HG03571 (cell line): ENCODE results near the gene LSAMP.
"Not testable (repeated sequence)": the region's sequence is repeated elsewhere in the genome, so short reads cannot be mapped to it uniquely, and the experiment has no call there.

Experiments used
- ATAC-seq: cut with Tn5 transposase; IDR thresholded peaks from one replicate; pipeline ENCODE4 v1.9.1; 2021; ENCODE audit not compliant: unreplicated experiment

The LSAMP gene

DNA sequence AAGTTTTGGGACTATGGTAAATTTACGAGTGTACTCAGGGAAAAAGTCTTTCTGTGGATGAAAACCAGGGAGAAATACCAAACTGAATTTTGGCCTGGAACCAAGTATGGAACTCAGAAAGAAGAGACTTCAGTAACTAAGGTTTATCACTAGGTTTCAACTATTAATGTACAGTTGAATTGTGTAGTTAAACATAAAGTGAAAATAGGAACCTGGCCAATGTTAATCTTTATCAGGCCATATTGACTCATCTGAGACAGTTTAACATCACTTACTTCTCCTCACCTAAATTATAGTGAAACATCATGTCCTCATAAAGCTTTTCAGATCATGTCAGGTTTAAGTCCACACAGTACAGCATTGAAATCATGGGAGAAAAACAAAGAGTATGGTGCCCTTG, 197.7 kb downstream of the LSAMP start:
- no peak for ATAC-seq

DNA sequence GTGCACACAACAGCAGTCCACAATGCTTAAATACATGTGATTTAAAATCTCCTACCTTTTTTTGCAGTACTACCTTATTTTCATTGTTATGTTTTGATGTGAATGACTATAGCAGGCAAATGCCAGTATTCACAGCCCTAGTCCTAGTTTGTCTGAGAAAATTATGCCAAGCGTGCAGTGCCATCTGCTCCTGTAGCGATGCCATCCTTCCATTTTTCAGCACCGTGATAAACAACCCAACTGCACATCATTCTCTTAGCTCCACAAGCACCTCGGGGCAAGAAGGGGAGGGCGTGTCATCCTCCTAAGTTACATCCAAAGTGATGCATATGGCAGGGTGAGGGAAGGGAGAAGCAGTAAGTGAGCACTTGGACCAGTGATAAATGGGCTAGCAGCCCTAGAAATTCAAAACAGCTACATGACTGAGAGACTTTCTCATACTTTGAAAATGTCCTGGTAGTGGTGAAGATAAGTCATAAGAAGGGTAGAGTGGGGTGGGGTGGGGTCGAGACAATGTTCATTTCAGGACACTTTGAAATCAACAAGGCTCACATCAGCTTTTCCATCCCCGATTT, 198.8 kb downstream of the LSAMP start:
- ATAC-seq = no peak

DNA sequence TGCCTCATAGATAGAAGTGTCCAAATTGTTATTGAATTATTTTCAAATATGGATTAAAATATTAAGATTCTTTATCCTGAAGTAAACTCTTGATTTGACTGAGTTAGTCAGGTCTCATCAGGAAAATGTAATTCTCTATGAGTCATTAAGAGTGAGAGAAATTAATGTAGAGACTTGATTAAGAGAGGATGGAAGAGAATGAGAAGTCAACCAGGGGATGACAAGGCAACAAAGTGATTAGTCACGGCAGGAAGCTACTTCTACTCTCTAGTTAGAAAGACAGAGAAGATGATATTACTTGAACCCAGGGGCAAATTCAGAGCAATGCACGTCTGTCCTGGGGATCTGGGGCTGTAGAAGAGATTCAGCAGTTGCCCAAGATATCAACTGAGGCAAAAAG, 202.5 kb downstream of the LSAMP start:
- ATAC-seq = no peak

DNA sequence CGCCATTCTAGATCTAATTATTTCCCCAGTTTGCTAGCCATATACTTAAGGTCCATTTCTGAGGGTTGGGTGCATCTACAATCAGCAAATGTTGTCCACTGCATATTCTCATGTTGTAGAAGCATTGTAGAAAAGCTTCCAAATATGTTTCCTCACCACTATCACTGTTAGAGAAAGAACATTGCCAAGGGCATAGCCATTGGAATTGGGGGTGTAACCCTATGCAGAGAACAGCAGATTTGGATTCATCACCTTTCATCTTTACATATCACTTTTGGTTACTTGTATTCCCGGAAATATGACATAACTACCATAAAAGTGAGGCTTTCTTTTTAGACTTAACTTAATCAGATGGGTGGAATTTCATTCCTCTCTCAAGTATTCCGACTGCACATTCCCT, 203.6 kb downstream of the LSAMP start:
- no peak for ATAC-seq

DNA sequence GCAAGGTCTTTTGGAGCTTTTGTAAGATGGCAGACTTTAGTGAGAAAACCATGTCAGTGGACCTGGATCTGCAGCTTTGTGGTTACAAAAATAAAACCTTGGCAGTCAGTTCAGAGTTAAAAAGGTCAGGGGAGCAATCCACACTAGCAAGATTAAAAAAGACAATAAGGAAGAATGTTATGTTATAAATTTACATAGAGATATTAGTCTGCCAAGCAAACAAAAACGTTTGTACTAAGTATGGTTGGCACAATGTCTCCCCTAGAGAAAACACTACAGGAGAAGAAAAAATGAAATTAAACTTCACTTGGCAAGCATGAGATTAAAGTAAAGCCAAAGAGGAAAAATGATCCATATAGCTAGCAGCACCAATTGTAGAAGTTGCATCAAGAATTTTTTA, 205.0 kb downstream of the LSAMP start:
- ATAC-seq = no peak

DNA sequence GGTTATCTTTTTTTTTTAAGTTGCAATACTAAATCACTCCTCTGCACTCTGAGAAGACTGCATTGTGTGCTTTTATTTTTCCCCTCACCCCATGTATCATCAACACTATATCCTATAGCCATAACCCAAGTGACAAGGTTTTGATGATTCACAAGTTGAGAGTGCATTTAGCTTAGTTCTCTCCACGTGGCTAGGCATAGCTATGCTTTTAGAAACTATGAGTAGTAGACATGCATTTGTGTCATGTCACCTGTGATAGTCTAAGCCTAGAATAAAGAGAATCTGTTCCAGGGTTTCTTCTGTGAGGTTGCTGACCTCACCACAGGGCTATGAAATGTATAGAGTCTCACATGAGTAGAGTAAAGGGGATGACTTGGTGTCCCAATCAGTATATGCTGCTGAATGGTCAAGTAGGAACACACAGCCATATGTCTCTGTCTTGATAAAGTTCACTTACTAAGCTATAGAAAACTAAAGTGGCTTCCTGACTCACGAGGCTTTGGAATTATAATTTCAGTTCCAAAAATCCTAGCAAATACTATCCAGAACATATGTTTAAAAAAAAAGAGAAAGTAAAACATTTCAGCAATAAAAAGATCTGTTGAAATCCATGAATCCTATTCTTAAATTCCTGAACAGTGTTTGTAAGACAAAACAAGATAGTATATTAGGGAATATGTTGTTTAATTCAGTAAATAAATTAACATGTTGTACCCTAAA, 206.3 kb downstream of the LSAMP start:
- ATAC-seq = no peak

DNA sequence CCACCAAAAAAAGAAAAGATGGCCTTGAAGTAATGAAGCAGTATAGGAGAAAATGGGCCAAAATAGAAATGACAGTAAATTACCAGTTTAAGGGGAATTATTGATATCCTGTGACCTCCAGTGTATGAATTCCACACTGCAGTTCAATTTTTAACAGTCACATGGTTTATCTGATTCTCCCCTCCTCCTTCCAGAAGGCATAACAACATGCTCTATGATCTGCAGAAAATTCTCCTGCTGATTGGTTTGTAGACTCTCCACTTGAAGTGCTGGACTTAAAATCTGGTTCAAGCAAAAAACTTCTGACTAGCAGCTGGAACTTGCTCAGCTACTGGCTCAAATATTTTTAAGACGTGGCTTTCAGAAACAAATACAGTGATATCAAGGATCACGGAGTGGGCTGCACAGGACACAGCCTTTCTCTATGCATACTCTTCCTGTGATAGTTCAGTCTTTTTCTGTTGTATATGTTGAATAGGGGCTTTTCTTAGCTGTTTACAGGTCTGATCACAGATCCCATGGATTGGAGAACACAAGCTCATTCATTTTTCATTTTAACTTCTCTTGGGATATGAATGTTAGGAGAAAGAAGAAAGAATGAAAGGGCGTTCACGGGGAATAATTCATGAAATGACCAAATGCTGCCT, 211.5 kb downstream of the LSAMP start:
- no peak for ATAC-seq

DNA sequence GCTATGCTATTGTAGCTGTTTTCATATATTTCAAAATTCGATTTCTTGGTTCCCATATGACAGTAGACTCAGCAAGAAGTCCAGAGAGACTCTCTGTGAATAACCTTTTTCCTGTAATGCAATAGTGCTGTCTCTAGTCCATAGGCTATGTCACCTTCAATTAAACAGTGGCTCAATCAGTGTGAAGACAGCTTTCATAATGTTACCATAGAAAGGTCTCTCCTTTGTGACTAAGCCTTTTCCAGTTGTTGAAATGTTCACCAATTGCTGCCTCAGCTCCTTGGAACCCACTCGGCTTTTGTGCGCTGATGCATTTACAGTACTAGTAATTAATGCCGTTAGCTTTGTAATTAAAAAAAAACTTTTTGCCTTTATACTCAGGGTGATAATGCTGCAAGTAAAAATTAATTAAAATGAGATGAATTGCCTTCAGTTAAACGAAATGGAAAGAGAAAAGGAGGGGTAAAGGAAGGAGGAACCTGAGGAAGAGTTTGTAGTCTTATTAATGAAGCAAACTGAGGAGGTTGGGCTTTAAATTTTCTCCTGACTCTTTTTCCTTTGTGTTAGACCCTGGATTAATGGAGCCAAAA, 214.8 kb downstream of the LSAMP start:
- no peak for ATAC-seq

DNA sequence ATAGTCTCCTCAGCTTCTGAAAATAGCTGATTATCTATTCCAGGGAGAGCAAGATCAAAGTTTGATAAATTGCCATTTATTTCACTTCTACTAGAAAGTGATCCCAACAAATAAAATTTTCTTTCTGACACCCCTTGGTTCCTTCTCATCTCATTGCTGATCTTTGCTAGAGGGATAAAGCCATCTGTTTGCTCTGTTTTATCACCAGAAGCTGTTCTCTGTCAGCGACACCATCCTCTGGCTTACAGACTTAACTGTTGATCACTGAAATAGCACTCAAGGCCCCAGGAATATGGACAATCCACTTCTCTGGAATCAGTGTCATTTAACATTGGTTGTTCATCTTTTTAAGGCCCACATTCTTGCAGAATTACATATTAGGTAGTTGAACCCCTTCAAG, 219.0 kb downstream of the LSAMP start:
- no peak for ATAC-seq

DNA sequence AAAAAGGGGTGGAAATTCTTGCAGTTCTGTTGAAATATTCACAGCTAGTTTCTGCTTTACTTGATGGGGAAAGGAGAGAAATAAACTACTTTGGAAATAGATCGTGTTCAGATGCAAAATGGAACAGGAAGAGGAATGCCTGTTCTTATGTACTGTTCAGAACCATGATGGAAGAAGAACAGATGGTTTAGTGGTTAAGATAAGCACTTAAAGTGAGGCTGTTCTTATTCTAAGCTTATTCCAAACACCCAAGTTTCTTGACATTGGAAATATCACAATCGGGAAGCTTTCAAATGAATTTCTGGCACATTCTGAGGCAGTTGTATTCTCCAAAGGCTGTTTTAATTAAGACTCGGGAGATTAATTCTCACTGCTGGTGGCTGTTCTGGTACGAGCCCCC, 228.5 kb downstream of the LSAMP start:
- no peak for ATAC-seq

DNA sequence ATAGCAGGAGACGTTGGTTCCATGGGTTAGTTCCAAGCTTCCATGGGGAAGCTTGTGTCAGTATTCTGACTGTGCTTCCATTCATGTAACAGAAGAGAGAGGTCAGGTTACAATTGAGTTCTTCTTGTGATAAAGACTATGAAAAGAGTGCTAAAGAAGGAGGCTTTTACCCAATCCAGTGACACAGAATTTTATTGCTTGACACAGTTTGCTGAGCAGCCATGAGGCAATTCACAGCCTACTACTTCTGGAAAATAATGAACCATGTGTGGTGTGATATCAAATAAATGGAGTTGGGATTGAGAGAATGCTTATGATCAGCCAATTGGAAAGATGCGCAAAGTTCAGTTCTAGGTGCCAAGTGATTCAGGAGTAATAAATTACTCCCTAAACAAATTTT, 233.4 kb downstream of the LSAMP start:
- ATAC-seq = no peak

DNA sequence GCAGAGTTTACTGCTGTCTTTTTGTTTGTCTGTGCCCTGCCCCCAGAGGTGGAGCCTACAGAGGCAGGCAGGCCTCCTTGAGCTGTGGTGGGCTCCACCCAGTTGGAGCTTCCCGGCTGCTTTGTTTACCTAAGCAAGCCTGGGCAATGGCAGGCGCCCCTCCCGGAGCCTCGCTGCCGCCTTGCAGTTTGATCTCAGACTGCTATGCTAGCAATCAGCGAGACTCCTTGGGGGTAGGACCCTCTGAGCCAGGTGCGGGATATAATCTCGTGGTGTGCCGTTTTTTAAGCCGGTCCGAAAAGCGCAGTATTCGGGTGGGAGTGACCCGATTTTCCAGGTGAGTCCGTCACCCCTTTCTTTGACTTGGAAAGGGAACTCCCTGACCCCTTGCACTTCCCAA, 236.5 kb downstream of the LSAMP start:
- ATAC-seq = not testable (repeated sequence)

DNA sequence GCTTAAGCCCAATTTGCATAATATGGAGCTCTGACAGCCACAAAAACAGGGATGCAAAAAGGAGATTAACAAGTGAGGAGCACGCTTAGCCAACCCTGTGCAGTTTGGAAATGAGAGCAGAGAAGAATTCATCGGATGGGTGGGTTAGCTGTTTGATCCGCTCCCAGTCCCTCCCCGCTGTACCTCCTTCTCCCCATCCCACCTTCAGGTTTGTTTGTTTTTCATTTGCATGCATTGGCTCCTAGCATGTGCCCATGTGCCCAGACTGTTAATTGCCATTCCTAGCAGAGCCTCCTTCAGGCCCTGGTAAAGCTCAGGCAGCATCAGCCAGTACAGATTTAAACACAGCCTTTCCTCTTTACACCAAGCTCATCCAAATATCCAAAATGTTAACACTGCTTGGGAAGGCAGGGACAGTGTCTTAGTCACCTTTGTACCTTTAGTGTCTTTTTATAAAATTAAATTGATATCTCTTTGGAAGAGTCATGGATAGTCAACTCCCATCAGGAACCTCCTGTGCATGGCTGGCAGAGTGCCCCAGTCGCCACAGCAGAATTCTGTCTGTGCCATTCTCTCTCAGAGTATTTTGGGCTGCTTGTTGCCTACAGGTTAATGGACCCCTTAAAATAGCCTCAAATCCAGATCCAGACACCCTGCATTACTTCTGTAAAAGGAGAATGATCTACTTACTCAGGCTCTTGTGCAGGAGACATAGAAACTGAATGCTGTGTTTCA, 244.2 kb downstream of the LSAMP start:
- ATAC-seq = no peak

DNA sequence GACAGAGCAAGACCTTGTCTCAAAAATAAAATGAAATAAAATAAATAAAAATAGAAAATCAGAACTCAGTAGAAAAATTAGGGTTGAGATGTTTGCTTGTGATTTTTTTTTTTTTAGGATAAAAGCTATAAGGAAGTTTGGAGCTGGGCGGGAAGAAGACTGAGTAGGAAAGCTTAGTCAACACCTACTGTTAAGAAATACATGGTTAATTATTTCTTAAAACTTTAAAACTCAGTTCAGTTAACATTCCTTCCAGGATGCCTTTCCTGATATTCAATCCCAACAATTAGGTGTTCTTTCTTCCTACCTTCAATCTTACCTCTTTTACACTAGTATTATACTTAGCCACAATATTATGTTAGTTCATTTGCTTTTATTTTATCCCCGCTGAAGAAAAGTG, 246.2 kb downstream of the LSAMP start:
- ATAC-seq = no peak

DNA sequence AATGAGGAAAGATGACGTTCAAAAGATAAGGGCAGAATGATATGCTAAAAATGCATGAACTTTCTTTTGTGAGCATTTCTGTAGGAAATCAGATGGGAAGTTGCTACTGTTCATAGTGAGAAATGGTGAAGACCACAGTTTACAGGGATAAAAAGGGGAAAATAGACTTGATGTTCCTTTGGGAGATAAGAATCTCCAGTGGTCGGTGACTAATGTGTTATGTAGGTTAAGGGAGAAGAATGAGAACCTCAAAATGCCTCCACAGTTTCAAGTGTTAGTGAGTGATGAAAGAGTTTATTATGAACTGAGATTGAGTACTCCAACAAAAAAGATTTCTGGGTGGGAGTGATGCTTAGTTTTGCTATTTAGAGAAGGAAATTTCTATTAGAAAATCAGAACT, 247.2 kb downstream of the LSAMP start:
- no peak for ATAC-seq

DNA sequence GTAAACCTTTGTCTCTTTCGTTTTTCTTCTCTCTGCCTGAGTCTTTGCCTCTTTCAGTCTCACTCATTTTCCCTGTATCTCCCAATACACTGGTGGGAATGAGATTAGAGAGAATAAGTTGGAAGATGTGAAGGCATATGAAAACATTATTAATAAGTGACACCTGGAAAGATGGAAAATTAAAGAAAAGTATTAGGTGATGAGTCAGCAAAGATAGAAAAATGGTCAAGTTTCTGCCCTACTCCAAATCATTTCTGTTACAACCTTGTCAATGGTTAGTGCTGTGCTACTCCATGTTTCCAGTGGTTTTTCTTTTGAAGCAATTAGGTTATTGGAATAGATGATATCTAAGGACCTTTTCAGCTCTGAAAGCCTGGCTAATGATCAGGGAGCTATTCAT, 252.8 kb downstream of the LSAMP start:
- no peak for ATAC-seq

DNA sequence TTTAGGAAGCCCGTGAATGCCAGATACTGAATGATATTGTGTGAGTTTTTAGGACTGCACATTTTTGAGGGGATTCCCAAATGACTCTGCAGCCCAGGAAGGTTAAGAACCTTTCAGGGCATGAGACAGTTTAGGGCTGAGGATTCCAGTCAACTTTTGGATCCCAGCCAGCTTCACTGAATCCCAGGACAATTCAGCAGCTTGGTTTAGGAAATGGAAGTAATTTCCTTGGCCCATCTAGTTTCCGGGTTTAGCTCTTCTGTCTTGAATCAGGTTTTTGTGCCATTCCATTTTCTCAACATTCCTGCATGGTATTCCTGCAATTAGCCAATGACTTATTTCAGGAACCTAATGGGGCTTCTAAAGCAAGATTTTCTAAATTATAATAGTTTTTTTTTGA, 253.9 kb downstream of the LSAMP start:
- ATAC-seq = no peak

DNA sequence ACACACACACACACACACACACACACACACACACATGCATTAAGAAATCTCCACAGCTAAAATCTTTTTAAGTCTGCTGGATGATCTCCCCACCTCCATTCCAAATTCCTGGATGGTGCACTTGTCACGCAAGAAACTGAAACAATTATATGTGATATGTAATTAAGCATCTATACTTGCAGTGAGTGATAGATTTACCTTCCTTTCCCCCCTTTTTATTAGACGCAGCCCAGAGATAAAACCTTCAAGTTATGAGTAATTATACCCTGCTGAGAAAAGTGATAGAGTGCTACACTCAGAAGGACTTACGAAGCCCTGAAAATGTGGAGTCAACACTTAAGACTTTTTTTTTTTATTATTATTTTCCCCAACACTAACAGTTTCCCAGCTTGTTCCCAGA, 255.2 kb downstream of the LSAMP start:
- no peak for ATAC-seq

DNA sequence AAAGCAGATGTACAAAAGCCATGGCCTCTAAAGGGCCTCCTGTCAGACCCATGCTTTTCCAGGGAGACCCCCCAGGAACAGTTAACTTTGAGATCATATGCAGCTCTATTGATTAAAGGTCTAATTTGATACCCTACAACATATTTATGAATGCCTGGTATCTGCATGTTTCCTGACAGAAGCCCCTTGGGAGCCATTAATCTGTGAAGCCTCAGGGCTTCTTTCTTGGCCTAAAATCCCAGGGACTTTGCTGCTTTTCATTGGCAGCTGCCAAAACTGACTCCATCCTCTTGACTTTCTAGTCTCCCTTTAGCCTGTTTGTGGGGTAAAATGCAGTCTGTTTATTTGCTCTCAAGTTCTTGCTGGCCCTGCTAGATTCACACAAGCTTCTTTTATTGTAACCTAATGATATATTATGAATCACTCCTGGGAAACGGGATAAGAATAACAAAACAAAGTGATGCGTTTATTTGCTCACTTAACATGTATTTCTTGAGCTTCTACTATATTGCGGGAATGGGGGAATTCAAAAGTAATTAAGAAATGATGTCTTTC, 257.0 kb downstream of the LSAMP start:
- no peak for ATAC-seq

DNA sequence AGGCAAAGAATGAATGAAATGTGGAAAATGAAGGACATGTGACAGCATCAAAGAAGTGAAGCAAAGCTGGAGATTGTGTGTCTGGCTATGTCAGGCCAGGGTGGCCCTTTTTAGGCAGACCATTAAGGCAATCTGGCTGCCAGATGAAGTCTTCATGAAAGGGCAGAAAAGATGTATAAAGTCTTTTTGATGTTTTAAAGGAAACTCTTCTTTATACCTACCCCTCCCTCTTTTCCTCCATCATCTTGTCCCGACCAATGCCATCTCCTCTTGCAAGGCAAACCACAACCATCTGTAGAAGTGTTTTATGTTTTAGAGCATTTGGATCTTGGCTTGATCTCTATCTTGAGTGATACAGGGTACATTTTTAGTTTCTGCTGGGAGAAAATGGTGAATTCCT, 259.2 kb downstream of the LSAMP start:
- no peak for ATAC-seq

DNA sequence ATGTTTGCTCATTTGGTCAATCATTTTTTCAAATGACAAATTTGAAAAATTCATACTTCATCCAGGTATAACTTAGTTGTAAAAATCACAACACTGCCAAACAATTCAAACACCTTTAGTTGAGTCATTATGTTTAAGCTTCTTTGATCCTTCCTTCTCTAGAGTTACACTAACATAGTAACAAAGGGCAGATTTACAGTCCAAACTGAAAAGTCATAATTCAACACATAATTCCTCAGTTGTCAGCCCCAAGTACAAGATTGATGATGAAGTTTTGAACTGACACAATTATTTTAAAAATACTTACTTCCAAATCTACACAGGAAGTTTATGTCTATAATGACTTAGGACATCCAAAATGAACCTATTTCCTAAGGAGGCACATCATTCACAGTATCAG, 264.1 kb downstream of the LSAMP start:
- no peak for ATAC-seq
